Fibroblast of the aortic adventitia (primary cell): Measurements from ENCODE around the gene RABGAP1L. TPM values are rescaled to one million over a fixed set of nuclear protein-coding genes. Genes with fewer than 3 reads are reported as not detected.

Experiments used
- DNase-seq: peaks from one replicate; pipeline ENCODE4 v3.0.0-alpha.2; 2010; ENCODE audit warnings: low read depth
- H3K4me3 ChIP-seq: 2 replicates; pipeline ENCODE4 v1.5.1; 2011; ENCODE audit warnings: low read depth, mild to moderate bottlenecking, control low read depth, low read length, moderate library complexity
- total RNA-seq: library from RNA; depleted of rRNA; stranded (reverse); fragments of >200 nt; gene quantifications from 2 replicates; pipeline ENCODE4 v1.2.3, GENCODE V29; 2012; ENCODE audit warnings: low replicate concordance
- TF ChIP-seq, protein P1 (sequence below): IDR thresholded peaks from 2 replicates; pipeline ENCODE4 v1.5.1; 2011; ENCODE audit warnings: mild to moderate bottlenecking, low read length, control low read depth, inconsistent platforms; ENCODE audit not compliant: insufficient read depth

Gene RABGAP1L
- total RNA-seq, 1 donor = 39.9 TPM

DNA sequence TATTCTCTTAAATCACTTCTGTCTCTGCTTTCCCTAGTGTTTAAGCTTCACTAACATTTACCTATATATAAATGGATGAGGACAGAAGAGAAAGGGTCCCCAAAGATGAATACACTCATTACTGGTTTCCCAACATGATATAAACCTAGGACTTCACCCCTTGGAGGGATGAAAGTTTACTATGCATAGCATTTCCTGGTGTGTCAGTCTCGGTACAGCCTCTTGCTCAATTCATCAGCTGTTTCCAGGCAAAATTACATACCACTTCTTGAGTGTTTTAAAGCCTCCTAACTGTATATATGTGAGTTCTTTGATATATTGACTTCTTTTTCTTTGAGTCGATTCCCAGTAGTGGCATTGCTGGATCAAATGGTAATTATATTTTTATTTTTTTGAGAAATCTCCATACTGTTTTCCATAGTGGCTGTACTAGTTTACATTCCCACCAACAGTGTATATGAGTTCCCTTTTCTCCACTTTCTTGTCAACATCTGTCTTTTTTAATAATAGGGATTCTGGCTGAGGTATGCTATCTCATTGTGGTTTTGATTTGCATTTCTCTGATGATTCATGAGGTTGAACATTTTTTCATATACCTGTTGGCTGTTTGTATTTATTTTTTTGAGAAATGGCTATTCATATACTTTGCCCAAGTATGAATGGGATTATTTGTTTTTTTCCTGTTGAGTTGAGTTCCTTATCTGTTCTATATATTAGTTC lies 581.1 kb downstream of the RABGAP1L start:
- TF ChIP-seq, protein P1, sequence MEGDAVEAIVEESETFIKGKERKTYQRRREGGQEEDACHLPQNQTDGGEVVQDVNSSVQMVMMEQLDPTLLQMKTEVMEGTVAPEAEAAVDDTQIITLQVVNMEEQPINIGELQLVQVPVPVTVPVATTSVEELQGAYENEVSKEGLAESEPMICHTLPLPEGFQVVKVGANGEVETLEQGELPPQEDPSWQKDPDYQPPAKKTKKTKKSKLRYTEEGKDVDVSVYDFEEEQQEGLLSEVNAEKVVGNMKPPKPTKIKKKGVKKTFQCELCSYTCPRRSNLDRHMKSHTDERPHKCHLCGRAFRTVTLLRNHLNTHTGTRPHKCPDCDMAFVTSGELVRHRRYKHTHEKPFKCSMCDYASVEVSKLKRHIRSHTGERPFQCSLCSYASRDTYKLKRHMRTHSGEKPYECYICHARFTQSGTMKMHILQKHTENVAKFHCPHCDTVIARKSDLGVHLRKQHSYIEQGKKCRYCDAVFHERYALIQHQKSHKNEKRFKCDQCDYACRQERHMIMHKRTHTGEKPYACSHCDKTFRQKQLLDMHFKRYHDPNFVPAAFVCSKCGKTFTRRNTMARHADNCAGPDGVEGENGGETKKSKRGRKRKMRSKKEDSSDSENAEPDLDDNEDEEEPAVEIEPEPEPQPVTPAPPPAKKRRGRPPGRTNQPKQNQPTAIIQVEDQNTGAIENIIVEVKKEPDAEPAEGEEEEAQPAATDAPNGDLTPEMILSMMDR = no peak
- no peak overlapping the region for H3K4me3 ChIP-seq
- DNase-seq = peak; percentile 16

DNA sequence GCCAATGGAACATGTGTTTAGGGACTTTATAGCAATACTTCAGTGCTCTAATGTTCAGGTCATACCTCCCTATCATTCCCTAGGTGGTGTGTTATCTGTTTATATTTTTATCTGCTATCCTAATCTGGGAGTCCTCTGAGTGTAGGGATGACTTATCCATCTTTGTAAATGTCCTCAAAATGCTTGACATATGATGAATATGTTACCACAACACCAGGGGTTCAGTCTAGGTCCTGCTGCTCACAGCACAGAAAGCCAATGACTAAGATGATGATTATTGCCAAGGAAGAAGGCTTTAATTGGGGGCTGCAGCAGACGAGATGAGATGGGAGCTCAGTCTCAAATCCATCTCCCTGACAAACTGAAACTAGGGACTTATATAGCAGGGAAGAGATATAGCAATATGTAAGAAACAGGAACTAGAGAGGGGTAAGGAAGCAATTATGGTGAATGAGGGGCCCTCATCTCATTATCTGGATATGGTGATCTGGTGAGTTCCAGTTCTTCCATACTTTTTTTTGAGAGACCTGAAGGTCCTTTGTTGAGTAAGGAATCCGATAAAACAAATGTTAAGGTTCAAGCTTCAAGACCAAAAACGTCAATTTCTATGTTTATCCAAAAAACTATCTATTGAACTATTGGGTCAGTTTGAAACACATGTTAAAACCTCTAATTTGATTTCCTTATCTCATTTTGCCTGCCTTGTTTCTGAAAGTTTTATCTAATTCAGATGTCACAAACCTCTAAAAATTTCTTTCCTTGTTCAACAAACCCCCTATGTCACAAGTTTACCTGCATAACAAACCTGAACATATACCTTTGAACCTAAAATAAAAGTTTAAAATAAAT lies 583.7 kb downstream of the RABGAP1L start:
- DNase-seq = no peak
- TF ChIP-seq, protein P1 = no peak
- no peak overlapping the region for H3K4me3 ChIP-seq

DNA sequence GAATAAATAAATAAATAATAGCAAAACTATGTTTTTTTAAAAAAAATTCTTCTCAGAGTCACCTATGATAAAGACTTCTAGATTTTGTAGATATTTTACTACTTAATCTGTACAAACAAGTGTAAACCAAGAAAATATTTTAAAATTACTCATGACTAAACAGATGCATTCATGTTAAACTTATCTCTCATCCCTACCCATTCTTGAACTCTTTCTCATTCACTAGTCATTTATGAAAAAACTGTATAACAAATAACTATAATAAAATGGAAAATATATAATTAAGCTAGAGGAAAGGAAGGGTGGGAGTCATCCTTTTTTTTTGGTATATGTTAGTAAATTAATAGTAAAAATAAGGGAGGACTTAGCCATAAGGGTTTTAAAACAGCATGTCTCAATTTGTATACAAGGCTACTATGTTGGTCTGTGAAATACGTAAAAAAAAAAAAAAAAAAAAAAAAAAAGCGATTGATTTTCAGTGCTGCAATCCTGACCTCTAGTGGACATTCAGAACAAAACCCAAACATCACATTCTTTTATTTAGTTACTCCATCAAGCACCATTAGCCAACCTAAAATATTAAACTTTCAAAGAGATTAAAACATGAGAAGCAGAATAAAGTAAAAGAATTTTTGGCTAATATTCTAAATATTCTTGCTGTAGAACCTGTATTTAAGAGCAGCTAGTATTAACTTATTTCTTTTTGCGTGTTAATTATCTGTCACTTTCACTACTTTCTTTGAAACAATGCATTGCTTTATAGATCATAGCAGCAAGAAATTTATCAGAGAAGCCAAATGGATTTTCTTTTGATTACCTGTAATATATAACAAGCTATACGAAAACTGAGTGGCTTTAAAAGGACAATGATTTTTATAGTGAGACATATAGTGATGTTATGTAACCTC lies 584.6 kb downstream of the RABGAP1L start:
- TF ChIP-seq, protein P1 = peak; percentile 62
- DNase-seq = peak; percentile 74
- no peak overlapping the region for H3K4me3 ChIP-seq

DNA sequence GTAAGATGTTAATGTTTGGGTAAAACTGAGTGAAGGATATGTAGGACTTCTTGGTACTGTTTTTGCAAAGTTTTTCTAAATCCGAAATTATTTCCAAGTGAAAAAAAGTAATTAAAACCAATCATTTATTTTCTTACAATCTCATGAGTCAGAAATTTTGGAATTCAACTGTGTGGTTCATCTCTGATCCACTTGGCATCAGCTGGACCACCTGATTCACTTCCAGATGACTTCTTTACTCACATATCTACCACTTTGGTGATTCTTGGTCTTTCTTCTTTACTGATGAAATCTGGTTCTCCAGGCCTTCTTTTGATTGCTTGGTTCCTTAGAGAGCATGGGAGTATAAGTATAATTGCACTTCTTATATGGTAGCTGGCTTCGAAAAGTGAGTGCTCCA lies 585.6 kb downstream of the RABGAP1L start:
- H3K4me3 ChIP-seq = no peak overlapping the region
- peak; percentile 25 for DNase-seq
- TF ChIP-seq, protein P1 = no peak

DNA sequence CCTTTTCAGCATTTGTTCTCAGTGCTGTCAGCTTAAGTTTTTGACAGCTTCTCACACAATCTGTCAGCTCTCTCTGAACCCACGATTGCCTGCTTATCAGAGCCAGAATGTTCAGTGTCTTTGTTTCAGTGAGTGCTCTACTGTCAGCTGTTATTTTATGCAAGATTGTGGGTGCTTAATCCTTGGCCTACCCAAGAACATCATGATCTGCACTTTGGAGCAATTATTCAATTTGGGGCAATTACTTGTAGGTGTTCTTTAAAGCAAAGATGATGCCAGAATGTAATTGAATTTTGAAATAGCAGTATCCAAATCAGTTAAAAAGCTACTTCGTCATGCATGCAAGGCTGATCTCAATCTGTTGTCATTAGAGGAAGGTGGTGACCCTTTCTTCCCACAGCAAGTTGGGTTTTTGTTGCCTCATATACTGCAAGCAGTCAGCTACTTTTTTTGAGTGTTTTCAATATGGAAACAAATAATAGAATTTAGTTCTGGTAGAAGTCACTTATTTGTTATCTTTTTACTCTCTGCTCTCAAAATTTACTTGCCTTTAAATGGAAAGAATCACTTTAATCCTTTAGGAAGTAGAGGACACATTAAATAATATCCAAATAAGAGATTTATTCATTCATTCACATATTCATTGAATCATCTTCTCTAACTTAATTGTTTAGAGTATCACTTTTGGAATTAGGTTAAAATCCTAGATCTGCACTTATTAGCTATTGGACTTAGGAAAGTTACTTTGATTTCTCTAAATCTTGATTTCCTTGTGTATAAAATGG lies 586.9 kb downstream of the RABGAP1L start:
- TF ChIP-seq, protein P1 = no peak
- H3K4me3 ChIP-seq = no peak overlapping the region
- DNase-seq = no peak

DNA sequence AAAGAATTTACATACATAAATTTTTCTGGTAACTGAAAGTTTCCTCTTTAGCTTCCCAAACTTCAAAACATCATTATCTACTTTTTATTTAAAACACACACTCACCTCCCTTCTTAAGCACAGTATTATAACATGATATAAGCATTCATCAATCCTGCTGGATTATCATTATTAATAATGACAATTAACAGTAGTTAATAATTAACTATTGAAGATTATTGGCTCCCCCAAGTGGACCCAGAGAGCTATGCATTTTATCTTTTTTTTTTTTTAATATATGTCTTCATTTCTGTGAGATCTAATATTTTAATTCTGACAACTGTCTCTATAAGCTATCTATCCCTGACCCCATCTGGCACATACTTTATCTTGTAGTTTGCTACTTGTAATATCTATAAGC lies 588.3 kb downstream of the RABGAP1L start:
- no peak for DNase-seq
- TF ChIP-seq, protein P1 = no peak
- H3K4me3 ChIP-seq = no peak overlapping the region
